DMS153 treated with DMSO at 0.1 percent for 48 hours (cell line): Measurements from ENCODE around the gene PAK4.
"Not testable (repeated sequence)": the region's sequence is repeated elsewhere in the genome, so short reads cannot be mapped to it uniquely, and the experiment has no call there.

Experiments used
- DNase-seq: peaks from one replicate; lab custom pipeline; 2025; ENCODE audit not compliant: unreplicated experiment; lab: John Stamatoyannopoulos, UW

Gene PAK4

DNA sequence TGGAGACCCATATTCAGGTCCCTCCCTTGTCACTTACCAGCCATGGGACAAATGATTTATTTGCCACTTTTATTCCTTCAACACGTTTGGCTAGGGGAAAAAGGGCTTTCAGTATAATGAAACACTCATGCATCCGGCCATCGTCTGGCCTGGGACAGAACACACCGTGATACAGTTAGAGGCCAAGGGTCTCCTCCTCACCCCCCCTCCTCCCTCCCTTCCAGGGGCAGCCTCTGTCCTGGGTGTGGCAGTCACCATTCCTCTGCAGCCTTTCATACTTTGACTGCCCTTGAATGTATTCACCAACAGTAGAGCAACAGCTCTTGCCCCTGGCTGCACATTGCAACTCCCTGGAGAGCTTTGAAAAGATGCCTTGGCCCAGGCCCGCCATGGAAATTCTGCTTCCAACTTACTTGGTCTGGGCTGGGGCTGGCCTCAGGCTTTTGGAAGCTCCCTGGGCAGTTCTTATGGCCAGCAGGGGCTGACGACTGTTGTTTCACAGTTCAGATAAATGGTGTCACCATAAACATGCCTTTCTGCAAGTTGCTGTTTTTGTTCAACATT, 3.0 kb downstream of the PAK4 start:
- no peak for DNase-seq

DNA sequence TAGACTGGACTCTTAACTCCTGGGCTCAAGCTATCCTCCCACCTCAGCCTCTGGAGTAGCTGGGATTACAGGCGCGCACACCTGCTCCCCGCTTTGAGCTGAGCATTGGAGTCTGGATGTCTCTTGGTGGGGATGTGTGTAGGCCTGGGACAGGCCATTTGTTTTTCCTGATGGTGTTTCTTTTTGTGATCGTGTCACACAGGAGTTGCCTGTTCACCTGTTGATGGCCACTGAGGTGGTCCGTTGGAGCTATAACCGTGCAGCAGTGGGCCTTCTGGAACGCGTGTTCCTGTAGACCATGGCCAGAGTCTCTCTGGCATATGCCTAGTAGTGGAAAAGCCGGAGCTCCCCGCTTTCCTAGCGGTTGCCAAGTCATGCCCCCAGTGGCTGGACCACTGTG, 3.5 kb downstream of the PAK4 start:
- DNase-seq, result no peak

DNA sequence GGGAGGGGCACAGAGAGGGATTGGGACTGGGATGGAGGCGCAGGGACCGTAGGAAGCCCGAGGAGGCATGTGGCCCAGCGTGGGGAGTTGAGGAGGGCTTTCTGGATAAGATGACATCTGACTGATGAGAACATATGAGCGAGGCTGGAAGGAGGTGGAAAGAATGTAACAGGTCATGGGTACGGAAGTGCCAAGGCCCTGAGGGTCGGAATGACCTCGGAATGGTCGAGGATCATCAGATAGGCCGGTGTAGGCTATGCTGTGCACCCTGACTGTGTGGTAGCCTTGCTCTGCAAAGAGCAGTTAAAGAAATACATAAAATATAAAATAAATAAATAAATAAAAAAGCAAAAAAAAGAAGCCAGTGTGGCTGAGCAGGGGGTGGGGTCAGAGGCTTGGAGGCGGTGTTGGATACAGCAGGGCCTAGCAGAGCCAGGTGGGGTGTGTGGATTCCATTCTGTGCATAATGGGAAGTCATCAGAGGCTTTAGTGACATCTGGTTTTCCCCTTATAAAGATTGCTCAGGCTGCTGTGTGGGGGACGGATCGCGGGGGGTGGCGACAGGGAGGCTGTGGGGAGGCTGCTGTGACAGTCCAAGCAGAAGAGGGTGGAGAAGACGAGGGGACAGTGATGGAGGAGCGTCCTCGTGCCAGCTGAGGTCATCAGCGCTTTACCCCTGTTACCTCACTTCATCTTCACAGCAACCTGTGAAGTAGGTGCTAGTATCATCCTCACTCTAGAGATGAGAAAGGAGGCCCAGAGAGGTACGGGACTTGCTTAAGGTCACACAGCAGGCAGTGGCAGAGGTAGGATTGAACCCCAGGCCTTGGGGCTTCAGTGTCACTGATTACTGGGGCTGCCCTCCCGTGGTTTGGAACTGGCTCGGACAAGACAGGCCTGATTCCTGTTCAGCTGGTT, 5.0 kb downstream of the PAK4 start:
- no peak for DNase-seq

DNA sequence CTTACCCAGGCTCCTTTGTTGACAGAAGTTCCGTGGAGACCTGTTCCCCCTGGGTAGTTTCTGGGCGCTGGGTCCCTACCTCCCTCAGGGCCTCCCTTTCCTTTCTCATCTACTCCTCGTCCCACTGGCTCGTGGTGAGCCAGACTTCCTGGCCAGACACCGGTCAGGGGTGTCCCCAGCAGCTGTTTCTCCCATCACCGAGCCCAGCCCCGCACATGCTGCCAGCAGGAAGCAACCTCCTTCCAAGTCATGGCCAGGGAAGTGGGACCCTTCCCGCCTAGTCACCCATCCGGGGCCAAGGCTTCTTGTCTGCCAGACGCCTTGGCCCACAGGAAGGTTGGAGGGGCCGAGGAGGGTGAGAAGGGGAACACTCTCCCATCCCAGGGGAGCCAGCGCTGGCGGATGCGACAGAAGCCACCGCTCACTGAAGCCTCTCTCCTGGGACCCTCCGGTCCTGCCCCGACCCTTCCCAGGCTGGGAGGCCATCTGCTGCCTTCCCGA, 5.7 kb downstream of the PAK4 start:
- no peak for DNase-seq

DNA sequence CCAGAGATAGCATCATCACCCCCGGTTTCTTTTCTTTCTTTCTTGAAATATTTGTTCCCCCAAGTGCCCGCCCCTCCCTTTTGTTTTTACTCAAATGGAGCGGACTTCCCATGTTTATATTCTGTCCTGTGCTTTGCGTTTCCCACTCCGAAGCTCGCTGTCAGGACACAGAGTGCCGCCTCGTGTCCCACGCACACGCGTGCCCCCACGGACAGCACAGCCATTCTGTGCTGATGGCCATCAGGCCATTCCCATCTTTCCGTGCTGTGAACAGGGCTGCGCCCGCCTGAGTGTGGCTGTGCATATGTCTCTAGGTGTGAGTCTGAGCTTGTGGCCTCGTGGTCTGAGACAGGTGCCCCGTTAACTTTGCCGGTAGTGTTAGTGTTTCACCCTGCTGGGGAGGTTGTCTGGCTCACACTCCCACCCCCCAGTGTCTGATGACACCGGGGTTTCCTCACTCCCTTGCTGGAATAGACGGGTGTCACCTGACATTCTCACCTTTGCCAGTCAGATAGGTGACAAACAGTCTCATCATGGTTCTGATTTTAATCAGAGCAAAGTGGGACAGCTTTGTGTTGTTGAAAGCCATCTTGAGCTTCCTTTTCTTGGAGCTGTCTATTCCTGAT, 6.9 kb downstream of the PAK4 start:
- DNase-seq, result no peak

DNA sequence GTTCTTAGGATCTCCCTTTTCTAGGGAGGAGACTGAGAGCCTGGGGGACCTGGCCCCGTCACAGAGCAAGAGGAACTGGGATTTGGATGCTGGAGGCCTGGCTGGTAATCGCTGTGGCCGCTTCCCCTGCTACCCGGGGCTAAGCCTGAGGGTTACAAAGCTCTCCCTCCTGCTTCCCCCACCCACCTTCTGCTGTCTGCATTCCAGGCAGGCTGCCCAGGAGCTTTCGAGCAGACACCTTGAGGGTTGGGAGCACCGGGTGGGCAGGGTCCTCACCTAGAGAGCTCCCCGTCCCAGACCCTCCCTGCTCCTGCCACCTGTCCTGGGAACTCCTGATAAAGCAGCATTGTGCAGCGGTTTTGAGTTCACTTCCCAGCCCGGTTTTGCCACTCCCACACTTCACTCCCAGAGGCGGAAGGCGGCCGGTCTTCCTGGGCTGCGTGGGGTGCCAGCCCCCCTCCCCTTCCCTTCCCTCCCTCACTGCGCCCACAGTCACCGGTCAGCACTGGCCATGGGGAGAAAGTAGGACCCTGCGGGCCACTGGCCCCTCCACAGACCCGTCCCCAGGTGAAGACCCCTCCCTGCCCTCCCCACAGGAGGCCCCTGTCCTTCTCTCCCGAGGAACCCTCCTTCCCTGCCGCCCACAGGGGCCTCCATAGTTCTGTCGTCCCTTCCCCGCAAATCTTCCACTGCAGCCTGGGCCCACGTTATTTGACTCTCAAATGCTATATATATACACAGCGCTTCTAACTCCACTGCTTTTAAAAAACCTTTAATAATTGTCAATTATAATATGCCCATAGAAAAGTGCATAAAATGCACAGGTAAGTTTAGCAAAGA, 8.1 kb downstream of the PAK4 start:
- DNase-seq, result no peak

DNA sequence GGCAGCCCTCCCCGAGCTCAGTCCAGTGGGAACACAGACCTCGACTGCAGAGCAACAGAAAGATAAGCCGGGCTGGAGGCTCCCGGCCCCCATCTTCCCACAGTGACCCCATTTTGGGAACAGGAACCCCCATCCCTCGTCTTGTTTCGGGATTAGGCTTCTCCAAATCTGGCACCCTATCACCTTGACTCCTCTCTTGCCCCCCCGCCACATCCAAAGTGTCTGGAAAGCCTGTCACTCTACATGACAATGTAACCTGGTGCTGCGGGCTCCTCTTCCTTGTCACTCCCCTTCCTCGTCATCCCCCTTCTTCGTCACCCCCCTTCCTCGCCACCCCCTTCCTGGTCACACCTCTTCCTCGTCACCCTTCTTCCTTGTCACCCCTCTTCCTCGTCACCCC, 10.1 kb downstream of the PAK4 start:
- DNase-seq, result no peak

DNA sequence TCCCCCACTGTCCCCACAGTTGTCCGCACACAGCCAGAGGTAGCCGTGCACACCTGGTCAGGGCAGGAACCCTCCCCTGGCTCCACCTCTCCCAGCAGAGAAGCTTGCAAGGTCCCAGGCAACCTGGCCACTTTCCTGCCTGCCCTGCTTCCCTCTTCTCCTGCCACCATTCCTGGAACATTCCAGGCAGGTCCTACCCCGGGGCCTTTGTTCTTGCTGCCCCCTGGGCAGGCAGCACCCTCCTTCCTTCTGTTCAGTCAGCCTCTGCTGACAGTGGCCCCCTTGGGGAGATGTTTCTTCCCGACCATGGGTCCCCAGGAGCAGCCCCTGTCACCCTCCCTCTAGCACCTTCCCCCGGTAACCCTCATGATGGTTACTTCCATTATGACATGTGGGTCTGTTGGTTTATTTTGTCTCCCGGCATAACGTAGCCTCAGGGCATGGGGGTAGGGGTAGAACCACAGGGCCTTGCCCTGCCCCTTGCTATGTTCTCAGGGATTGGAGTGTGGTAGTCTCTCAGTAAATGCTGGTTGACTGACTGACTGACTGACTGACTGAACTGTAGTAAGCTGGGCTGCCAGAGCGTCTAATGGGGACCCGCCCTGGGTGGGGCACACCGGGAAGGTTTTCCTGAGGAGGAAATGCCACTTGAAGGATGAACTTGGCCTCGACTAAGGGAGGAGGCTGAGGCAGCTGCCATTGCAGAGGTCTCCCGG, 10.8 kb downstream of the PAK4 start:
- no peak for DNase-seq

DNA sequence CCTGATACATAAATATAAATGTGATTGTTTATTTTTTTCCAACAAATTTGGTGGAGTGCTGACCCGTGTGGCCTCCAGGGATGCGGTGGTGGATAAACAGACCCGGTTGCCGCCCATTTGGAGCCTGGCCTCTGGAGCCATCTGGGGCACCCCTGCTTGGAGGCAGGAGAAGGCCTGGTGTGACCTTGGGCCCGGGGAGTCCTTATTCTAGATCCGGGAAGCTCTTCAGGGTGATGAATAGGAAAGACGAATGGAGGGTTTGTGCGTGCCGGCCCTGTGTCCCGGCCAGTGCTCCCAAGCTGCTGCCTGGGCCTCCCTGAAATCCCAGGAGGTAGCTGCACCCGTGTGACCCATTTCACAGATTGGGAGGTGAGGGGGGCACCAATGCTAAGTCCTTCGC, 11.5 kb downstream of the PAK4 start:
- DNase-seq, result no peak

DNA sequence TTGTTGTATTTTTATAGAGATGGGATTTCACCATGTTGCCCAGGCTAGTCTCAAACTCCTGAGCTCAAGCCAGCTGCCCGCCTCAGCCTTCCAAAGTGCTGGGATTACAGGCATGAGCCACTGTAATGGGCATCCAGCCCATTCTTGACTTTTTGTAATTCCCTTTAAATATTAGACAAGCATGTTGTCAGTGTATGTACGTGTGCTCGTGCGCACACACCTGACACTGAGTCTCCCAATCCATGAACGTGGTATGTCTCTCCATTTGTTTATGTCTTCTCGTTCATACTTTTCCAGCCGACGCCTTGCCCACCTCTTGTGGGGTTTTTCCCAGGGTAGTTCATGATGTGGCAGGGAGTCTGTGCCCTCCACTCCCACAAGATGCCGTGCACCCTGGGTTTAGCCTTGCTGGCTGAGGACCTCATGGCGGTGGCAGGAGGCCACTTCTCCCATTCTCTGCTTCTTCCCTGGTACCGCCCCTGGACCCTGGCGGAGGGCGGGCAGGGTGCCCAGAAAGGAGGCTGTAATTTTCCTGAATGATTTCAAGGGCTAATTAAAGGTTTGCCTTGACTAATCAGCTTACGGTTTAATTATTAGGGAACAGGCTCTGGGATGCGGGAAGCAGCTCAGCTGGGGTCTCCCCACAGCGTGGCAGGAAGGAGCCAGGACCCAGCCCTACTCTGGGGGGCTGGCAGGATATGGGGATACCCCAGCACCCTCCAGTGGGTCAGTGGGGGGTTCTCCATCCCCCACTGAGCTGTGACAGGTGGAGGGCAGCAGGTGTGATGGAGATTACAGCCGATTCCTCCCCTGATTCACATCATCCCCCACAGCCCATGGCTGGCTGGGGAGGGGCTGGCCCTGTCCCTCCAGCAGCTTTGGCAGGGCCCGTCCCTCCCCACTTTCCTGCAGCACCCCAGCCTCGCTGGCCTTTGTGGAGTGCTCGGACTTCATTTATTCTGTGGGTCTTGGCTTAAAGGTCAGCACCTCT, 12.9 kb downstream of the PAK4 start:
- DNase-seq, result no peak

DNA sequence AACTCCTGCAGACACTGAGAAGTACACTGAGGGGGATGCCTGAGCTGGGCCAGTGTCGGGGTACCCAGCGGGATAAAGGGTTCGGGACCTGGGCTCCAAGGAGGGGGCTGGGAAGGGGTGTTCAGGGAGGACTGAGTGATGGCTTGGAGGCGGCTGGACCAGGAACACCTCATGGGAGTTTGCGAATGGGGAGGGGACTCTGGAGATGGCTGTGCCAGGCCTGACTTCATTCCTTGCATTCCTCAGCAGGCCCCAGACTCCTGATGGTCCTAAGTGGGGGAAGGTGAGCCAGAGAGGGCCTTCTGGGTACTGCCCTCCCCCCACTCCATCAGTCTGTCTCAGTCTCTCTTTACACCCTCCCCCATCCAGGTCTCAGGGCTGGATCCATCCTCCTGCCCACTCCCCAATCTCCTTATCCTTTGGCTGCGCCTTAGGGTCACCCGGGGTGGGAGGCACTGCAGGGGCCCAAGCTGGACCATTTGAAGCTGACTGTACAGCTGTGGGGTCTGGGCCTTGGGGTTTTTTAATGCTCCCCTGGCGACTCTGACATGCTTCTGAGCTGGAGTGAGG, 13.8 kb downstream of the PAK4 start:
- DNase-seq, result no peak

DNA sequence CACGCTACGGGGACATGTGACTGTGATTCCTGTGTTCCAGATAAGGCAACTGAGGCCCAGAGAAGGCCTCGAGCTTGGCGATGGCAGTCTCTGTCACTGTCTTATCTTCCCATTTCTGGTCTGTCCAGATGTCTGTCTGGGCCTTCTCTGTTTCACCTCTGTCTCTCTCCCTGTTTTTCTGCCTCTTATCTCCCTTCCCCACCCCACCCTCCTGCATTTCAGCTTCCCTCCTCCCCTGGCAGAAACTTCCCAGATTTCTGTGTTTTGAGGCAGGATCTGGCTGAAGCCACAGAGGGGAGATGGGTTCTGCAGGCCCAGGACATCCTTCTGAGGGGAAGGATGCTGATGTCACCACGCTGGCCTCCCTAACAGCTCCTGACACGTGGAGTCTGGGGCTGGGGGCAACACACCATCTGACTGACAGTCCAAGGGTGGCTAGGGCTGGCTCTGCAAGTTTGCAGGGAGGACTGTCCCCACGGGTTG, 14.4 kb downstream of the PAK4 start:
- no peak for DNase-seq

DNA sequence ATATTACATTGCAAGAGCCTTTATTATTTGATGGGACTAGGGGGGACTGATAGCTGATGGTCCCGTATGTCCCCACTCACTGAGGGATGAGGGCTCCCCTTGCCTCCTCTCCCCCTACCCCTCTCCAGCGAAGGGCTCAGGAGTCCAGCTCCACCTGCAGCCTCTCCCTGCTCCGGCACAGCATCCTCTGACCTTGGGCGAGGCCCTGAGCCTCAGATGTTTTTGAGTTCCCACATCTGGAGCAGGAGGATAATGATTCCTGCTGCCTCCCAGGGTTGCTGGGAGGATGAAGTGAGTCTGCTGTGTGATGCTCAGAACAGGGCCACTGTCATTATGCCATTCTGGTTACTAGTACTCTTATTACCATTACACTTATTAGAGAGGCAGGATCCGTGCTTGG, 15.0 kb downstream of the PAK4 start:
- DNase-seq, result no peak

DNA sequence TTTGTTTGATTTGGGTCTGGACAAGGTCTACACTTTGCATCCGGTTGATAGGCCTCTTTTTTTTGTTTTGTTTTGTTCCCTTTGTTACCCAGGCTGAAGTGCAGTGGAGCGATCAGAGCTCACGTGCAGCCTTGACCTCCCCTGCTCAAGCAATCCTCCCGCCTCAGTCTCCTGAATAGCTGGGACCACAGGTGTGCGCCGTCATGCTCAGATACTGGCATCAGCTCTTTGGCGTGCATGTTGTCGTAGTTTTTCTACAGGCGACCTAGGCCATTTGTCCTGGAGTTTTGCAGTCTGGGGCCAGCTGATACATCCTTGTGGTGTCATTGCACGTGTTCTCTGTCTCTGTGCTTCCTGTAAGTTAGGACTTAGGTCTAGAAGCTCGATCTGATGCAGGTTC, 16.3 kb downstream of the PAK4 start:
- no peak for DNase-seq

DNA sequence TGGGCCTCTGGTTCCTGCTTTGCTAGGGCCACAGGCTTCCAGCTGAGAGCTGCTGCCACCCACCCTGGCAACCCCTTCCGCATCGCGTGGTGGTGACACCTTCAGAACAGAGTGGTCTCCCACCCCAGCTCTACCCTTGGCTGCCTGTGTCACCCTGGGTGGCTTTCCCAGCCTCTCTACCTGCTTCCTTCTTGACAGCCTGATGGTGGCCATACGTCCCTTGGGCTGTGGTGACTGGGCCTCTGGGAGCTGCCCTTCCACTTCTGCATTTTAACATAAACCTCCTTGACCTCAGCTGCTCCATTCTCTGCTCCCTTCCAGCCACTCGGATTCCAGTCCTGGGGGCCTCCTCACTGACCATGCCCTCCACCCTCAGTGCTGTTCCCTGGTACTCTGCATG, 17.0 kb downstream of the PAK4 start:
- DNase-seq, result no peak

DNA sequence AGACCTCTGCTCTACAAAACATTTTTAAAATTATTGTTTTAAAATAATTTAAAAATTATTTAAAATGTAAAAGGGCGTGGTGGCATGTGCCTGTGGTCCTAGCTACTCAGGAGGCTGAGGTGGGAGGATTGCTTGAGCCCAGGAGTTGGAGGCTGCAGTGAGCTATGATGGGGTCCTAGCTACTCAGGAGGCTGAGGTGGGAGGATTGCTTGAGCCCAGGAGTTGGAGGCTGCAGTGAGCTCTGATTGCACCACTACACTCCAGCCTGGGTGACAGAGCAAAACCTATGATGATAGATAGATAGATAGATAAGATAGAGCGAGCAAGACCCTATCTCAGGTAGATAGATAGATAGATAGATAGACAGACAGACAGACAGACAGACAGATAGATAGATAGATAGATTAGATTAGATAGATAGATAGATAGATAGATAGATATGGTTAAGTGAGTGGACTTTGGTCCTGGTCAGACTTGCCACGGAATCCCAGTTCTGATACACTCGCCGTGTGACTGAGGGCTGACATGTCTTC, 18.2 kb downstream of the PAK4 start:
- not testable (repeated sequence) for DNase-seq

DNA sequence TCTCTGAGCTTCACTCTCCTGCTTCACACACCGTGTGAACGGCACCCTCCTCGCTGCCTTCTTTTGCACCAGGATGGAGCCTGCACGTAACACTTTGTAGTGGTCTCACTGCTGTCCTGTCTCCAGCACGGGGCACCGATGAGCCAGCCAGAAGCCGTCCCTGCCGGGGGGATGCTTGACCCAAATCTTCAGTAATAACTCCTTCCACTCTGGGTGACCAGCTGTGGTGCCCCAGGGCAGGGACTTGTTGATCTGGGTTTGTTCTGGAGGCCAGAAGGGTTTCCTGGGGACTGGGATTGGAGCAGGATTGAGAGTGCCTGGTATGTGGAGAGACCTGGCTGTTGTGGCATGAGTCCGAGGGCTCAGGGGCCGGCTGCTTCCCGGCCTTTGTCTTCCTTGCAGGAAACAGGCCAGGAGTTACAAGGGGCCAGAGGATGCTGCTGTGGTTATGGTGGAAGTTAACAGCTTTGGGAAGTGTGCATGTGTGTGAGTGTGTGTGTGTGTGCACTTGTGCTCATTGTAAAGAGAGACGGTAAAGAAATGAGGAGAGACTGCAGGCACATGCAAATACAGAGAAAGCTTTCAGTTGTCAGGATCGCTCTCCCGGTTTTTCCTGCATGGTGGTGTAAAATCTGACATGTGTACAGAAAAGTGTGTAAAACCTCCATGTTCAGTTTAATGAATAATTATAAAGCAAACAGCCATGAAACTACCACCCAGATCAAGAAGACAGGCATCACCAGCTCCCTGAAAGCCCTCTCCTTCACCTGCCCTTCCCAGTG, 18.9 kb downstream of the PAK4 start:
- no peak for DNase-seq
